ENCODE measurements around the gene SLC8A3. TPM values are rescaled to one million over a fixed set of nuclear protein-coding genes. Genes with fewer than 3 reads are reported as not detected.

Gene SLC8A3
- total RNA-seq, 6 experiments from 2014 or later = 0.05 to 0.13 (median 0.12) TPM; not detected in 3

GRCh38 chr14:70127186-70127585 is 61.6 kb downstream of the SLC8A3 start:
- H3K27me3 ChIP-seq = no peaks in the 10 kb centered on the region
- ATAC-seq (no peak), DNase-seq (no peak)
- H3K4me1 ChIP-seq = no peaks in the 10 kb centered on the region
- H3K4me3 ChIP-seq = no peak overlapping the region
- intact Hi-C loops (cut with DNase I) = no loop called here
- H3K36me3 ChIP-seq = no peaks in the 10 kb centered on the region
- no peaks in the 10 kb centered on the region for H3K9me3 ChIP-seq
- WGBS (ENCODE audit: insufficient coverage, low coverage, low lambda C conversion rate, missing lambda C conversion rate) = 61% methylated on average over 7 of the region's 7 CpGs
- no peak for TF ChIP-seq POLR2A (IDR thresholded peaks at IDR 0.05)
- TF ChIP-seq, protein P1, sequence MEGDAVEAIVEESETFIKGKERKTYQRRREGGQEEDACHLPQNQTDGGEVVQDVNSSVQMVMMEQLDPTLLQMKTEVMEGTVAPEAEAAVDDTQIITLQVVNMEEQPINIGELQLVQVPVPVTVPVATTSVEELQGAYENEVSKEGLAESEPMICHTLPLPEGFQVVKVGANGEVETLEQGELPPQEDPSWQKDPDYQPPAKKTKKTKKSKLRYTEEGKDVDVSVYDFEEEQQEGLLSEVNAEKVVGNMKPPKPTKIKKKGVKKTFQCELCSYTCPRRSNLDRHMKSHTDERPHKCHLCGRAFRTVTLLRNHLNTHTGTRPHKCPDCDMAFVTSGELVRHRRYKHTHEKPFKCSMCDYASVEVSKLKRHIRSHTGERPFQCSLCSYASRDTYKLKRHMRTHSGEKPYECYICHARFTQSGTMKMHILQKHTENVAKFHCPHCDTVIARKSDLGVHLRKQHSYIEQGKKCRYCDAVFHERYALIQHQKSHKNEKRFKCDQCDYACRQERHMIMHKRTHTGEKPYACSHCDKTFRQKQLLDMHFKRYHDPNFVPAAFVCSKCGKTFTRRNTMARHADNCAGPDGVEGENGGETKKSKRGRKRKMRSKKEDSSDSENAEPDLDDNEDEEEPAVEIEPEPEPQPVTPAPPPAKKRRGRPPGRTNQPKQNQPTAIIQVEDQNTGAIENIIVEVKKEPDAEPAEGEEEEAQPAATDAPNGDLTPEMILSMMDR (IDR thresholded peaks at IDR 0.05) = no peak
- no peak overlapping the region for H3K27ac ChIP-seq

GRCh38 chr14:70123796-70124195 is 65.0 kb downstream of the SLC8A3 start:
- Histone ChIP-seq H3K4me1 (no peaks in the 10 kb centered on the region), H3K9me3 (no peaks in the 10 kb centered on the region), H3K27me3 (no peaks in the 10 kb centered on the region), H3K27ac (no peak overlapping the region), H3K36me3 (no peaks in the 10 kb centered on the region), H3K4me3 (no peak overlapping the region)
- 48% methylated on average over 2 of the region's 2 CpGs for WGBS (ENCODE audit: insufficient coverage, low coverage, low lambda C conversion rate, missing lambda C conversion rate)
- TF ChIP-seq, protein P1 (IDR thresholded peaks at IDR 0.05) = no peak
- TF ChIP-seq POLR2A (IDR thresholded peaks at IDR 0.05) = no peak
- ATAC-seq (no peak), DNase-seq (no peak)
- intact Hi-C loops (cut with DNase I) = no loop called here

- WGBS (ENCODE audit: insufficient coverage, low coverage, low lambda C conversion rate, missing lambda C conversion rate) = 13% methylated on average over 1 of the region's 1 CpG
- Histone ChIP-seq H3K27ac (no peak overlapping the region), H3K36me3 (no peaks in the 10 kb centered on the region), H3K9me3 (no peaks in the 10 kb centered on the region), H3K4me1 (peaks cover 0 to 7% (median 0%) of the 10 kb centered on the region in 4 donors), H3K4me3 (no peak overlapping the region), H3K27me3 (no peaks in the 10 kb centered on the region)
- ATAC-seq (no peak), DNase-seq (no peak)
- intact Hi-C loops (cut with DNase I) = no loop called here
- TF ChIP-seq, protein P1 (IDR thresholded peaks at IDR 0.05) = no peak
- TF ChIP-seq POLR2A (IDR thresholded peaks at IDR 0.05) = no peak
Measured at GRCh38 chr14:70121521-70121920, 67.2 kb downstream of the SLC8A3 start.

- ATAC-seq (peak; percentile 84 to 98 (median 91)), DNase-seq (peak in 2 of 3 donors; percentile 20 to 55)
- H3K4me3 ChIP-seq = no peak overlapping the region
- H3K27ac ChIP-seq = no peak overlapping the region
- H3K27me3 ChIP-seq = no peaks in the 10 kb centered on the region
- no peak for TF ChIP-seq POLR2A (IDR thresholded peaks at IDR 0.05)
- TF ChIP-seq, protein P1 (IDR thresholded peaks at IDR 0.05) = no peak
- no peaks in the 10 kb centered on the region for H3K9me3 ChIP-seq
- intact Hi-C loops (cut with DNase I) = no loop called here
- peaks cover 0 to 7% (median 0%) of the 10 kb centered on the region in 4 donors for H3K4me1 ChIP-seq
- 23% methylated on average over 3 of the region's 3 CpGs for WGBS (ENCODE audit: insufficient coverage, low coverage, low lambda C conversion rate, missing lambda C conversion rate)
- no peaks in the 10 kb centered on the region for H3K36me3 ChIP-seq
Measured at GRCh38 chr14:70118064-70118463, 70.7 kb downstream of the SLC8A3 start.

DNA sequence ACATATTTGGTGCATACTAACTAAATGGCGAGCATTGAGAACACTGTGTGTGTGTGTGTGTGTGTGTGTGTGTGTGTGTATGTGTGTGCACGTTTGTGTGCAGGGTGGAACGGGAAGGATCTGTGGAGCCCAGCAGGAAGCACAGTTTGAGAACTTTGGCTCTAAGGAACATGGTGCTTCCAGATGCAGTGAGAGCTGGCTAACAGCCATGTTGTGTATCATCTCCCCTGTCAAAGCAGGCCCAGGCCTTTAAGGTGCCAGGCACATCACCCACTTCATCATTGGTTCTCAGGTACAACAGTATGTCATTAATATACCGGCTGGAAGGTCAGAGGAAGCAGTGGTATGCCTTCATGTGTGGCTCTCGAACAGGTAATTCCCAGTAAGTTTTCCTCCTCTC is 72.5 kb downstream of the SLC8A3 start:
- intact Hi-C loops (cut with DNase I) = no loop called here
- no peak for DNase-seq
- no peaks in the 10 kb centered on the region for H3K27me3 ChIP-seq
- peaks cover 0 to 7% (median 0%) of the 10 kb centered on the region in 4 donors for H3K4me1 ChIP-seq
- H3K27ac ChIP-seq = no peak overlapping the region
- H3K36me3 ChIP-seq = no peaks in the 10 kb centered on the region
- no peak overlapping the region for H3K4me3 ChIP-seq
- WGBS (ENCODE audit: insufficient coverage, low coverage, low lambda C conversion rate, missing lambda C conversion rate) = 73% methylated on average over 3 of the region's 5 CpGs
- ATAC-seq = no peak
- TF ChIP-seq, protein P1 (IDR thresholded peaks at IDR 0.05) = no peak
- H3K9me3 ChIP-seq = no peaks in the 10 kb centered on the region
